GM19438 (cell line): ENCODE measurements around the gene HOXB3.

Experiments used
- ATAC-seq: cut with Tn5 transposase; IDR thresholded peaks from one replicate; pipeline ENCODE4 v1.9.1; 2021; ENCODE audit warnings: low read depth; ENCODE audit not compliant: unreplicated experiment

HOXB3 gene

DNA sequence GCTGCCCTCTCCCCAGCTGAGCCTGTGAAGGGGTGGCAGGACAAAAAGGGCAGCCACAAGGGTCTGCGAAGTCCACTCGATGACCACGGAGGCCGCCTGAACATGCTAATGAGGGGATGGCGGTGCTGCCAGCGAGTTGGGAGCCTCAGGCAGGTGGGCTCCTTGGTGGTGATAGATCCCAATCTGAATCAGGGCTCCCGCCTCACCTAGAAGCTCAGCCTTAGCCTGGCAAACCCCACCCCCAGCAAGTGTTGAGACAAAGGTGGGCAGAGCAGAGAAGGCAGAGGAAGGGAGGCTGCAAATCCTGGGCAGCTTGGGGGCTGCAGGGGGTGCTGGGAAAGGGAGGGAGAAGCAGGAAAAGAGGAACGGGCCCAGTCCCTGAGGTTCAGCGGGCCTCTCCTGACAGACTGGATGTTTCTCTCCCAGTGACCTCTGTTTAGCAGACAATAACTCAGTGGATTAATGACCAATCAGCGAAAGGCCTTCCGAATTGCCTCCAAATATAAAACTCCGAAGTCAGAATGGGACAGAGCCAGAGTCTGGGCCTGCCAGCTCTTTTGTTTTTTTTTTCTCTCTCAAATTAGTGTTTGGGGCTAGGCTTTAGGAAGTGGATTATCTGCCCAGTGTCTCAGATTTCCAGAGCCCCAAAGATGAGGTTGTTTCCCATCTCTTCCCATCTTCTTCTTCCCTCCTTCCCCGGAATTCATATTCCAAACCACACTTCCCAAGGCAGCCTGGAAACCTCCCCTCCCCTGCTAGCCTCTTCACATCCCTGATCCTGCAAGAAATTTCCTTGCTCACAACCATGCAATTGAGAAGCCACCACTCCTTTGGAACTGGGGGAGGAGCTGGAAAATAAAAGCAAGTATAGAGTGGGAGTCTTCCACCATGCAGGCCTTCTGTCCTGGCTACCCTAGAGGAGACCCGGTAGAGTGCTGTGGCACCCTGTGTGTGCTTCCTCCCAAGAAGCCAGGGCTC lies 29.9 kb downstream of the HOXB3 start:
- ATAC-seq, result no peak

DNA sequence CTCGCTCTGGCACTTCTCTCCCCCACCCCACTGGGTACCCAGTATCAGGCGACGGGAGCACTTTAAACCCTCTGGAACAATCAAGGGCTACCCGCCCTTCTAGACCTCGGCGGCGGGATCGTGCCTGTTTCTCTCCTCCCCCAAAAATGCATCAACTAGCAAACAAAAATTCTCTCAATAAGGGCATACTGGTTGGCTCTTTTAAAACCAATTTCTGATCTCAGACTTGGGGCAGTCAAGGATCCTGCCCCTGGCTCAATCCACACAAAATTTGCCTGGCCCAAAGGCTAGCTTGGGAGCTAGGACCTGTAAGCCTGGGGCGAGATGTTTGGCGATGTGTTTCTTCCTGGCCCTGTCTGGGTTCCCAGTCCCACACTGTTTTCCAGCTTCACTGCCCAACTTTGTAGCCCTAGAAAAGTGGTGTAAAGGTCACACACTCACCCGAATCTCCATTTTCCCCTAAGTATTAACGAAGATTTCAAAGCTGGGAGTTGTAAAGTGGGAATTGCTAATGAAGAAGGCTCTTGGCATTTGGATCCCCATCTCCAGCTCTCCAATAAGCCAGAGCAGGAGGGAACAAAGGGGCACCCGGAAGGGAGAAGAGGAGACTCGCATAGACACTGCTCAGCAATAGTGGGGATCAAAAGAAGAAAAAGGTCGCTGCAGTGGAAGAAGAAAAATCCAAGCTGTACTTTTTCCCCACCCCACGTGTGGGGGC lies 30.8 kb downstream of the HOXB3 start:
- no peak for ATAC-seq

DNA sequence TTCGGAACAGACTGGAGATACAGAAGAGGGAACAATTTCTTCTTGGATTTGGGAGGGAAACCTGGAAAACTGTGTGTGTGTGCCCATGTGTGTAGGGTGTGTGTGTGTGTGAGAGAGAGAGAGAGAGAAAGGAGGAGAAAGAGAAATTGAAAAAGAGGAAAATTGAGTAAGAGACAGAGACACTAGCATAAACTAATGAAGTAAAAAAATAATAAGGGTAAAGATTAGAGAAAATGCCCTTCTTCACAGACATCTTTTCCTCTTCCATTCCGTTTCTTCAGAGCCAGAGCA lies 31.3 kb downstream of the HOXB3 start:
- no peak for ATAC-seq

DNA sequence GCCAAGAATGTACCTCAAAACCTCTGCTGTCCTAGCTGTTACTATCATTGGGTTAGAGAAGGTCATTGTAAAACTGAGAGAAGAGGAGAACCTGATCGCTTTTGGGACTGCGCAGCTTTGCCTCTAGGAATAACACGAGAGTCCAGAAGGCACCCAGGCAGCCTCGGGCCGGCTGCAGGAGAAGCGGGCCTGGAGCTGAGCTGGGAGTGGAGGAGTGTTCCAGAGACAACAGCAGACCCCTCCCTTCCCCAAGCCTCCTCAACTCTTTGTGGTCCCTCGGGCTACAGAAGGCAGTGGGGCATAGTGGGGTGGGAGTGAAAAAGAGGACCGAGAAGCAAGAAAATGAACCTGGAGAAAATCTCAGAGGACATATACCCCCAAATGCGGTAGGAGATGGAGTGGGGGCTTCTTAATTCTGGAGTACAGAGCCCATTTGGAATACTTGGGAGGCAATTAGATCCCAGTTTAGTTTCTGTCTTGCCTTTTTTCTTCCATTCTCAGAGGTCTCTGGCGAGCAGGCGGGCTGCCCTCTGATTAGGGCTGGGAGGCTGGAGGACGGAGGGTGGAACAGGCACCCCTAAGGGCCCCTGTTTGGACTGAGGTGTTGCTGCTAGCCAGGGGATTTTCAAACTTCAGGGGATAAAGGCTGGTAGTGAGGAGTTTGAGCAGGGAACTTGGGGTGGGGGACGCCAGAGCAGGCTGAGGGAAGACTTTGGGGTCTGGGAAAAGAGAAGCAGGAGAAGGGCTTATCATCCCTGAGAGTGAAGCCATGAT lies 31.8 kb downstream of the HOXB3 start:
- no peak for ATAC-seq

DNA sequence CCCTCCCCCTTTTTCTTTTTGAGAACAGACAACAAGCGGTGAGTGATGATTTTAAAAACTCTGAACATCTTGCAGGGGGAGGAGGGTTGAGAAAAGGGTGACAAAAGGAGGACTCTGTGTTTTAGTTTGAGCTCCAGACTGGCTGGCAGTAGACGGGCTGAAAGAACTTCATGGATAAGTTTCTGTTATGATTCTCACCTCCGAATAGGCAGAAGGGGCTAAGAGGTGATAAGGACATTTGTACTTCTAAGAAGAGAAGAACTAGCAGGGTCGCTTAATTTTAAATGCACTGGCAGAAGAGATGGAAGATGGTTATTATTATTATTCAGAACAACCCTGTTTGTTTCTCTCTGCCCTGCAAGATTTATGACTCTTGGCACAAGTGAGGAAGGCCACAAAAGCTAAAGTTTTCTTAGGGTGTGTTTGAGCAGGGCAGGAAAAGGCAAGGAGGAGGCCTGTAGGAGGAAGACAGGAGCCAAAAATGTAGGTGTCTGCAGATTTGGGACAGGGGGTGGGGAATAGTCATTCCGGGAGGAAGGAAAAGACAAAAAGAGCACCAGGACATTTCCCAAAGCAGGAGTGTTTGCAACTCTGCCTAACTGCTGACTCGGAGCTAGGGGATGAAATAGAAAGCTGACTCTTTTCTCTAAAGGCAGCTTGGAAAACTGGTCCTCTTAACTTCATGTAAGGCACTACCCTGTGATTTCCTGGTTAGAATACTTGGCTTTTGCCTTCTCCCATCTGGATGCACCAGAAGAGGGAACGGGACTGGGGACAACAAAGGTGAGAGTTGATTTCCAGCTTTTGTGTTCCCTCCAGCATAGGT lies 33.3 kb downstream of the HOXB3 start:
- ATAC-seq, result no peak

DNA sequence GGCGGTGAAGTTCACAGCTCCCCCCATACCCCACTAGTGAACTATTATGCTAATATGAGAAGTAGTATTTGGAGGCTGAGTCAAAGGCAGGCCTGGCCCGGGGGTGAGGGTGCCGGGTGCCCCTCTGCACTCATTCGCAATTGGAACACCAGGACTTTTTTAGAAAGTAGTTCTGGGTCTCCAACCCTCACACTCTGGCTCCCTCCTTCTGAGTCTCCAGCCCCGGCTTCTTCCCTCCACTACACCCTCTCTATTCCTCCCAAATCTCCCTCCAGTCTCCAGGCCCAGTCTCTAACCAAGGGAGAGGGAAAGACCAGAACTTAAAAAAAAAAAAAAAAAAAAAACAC lies 33.8 kb downstream of the HOXB3 start:
- ATAC-seq, result no peak

DNA sequence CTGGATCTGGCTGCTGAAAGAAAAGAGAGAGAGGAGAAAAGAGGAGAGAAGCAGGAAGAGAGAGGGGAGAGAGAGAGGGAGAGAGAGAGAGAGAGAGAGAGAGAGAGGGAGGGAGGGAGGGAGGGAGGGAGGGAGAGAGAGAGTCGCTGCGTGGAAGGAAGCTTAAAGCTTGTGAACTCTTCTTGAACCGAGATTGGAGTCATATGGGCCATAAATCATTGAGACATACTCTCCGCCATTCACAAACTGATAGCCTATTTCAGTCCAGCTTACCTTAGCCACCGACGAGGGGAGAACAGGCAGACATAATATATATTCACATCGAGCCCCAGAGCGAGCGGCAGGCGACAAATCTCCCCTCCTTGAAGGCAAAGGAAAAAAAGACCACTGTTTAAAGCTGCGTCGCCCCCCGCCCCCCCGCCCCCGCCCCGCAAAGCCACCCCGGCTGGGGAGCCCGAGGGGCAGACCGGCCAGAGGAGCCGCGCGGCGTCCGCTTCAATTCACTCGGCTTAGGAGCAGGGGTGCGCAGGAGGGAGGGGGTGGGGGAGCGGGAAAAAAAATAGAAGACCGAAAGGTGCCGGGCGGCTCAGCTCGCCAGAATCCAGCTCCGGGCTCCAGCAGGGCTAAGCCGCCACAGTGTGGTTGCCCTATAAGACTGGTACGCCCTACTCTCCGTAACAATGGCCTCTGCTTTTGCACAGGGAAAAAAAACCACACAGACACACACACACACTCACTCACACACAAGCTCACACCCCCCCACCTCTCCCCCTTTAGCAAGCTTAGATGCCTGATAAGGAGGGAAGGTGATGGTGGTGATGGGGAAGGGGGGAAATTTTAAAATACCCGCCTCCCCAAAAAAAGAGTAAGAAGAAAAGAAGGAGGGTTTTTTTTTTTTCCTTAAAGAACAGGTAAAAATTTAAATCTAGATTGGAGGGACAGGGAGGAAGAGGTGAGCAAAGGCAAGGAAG lies 34.5 kb downstream of the HOXB3 start:
- ATAC-seq, result no peak

DNA sequence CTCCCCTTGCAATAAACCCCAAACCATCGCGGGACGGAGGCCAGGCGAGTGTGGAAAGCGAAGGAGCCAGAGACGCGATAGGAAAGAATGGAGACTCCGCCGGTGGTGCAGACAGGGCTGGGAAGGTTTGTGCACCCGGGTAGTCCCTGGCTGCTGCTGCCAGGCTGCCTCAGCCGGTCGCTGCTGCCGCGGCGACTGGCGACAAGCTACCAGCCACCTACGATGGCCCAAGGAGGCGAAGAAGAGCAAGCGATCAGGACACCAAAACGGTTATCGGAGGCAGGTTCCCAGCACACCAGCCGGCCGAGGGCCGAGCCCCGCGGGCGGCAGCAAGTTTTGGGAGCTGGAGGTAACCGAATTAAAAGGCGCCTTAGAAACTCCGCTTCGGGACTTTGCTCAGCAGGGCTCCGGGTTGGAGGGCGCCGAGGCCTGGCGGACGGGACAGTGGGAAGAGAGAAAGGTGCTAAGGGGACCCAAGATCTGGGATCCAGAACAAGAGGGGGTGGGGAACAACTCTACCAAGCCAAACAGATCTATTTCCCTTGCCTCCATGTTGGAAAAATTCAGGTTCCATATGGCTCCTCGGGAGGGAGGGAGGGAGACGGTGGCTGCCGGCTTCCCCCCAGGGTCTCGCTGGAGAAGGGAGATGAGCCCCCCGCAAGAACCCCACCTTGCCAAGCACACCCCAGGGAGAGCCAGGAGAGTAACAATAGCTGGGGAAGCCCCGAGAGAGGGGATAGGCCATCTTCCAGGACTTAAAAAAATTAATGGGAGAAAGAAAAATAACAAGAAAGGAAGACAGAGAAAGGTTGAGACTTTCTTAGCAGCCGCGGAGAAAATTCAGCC lies 35.4 kb downstream of the HOXB3 start:
- no peak for ATAC-seq

DNA sequence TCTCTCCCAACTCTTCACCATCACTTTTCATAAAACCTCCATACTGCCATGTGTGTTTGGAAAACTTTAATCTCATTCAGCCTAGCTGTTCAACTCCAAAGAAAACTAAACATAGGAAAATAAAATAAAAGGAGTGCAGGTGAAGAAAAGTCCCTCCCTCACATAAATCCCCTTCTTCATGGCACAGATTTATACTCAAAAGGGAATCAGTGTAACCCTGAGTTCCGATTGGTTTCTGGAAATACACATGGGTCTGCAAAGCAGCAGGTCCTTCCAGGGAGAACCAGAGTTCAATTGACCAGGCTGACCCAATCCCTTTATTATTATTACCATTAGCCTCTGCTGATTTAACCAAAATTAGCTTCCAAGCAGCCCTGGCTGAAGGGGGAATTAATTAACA lies 36.2 kb downstream of the HOXB3 start:
- ATAC-seq, result no peak

DNA sequence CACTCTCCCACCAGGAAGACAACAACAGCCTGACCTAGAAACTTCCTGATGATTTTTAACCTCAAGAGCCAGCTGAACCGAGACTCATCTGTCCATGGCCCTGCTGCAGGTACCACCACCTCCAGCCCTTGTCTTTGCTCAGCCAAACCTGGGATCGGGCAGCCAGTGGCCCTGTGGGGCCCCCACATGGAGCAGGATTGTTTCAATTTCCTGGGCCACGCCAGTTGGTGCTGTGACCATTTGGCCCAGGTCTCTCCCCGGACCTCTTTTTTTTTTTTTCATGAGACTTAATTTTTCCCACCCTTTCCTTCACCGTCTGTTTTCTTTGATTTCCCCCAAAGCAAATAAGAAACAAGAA lies 36.9 kb downstream of the HOXB3 start:
- ATAC-seq, result no peak

DNA sequence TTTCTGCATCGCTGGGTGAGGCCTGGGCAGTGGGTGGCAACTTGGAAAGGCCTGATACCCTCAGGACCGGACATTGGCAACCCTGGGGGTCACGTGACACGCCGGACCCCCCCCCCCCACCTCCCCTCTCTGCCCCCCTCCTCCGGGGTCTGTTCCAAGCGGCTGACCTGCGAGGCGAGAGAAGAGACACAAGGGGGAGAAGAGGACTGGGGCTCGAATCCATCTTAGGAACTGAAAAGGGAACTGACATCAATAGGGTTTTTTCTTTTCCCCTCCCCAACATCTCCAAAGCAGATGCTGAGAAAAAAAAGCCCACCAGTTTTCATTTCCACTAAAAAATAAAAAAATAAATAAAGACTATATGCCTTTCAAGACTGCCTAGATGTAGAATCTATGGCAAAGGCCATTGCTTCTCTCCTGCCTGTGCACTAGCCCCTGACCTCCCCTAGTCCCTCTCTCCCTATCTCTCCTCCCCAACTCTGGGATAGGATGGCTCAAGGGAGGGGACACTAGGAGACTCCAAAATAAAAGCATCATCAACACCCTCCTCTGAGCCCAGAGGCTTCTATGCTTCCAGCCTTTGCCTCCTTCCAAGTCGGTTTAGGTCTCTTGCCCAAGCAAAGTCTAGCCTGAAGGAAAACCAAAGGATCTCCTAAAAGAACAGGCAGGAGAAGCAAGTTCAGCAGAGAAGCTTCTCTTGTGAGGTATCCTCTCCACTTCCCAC lies 37.4 kb downstream of the HOXB3 start:
- ATAC-seq, result no peak

DNA sequence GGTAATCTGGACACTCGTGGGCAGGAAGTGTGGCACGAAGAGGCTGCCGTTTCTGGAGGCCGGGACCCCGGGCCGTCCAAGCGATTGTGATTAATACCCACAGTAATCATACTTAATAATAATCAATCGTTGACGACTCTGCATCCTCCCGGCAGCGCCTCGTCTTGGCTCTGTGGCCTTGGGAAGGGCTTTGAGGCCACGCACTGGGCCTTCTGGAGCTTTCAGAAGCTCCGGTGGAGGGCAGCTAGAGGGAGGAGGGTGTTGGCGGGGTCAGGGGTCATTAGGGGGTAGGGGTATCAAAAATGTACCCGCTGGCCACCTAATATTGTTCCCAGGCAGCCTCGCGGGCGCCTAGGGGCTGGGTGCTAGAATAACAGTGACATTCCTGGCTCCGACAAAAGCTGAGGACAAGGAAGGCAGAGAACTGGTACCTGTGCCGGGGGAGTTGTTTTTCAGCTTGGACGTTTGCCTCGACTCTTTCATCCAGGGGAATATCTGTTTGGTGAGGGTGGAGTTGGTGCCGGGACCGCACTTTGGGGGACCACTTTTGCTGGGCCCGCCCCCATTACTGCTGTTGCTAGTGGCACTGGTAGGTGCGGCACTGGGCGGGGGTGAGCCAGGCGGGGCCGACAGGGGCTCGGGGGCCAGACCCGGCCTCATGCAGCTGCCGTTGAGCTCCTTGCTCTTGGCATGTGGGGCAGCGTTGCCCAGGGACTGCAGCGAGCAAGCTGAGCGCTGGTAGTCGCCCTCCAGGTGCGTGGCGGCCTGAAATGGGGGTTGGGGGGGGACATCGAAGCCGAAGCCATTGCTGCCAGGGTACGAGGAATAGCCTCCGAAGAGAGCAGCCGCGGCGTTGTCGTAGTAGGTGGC lies 38.2 kb downstream of the HOXB3 start:
- ATAC-seq, result no peak

DNA sequence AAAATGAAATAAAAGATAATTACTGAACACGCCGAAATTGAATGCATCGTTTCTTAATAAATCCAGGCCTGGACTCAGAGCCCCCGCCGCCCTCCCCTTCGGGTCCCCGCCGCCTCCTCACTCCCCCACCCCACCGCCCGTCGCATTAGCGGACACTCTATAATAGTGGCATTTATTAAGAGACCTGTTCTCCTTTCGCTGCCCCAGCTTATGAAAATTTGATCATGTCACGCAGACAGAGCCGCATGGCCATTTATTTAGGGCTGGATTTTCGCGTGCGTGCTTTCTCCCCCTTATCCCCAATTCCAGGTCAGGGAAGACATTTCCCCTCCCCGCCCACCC lies 38.9 kb downstream of the HOXB3 start:
- ATAC-seq, result no peak

DNA sequence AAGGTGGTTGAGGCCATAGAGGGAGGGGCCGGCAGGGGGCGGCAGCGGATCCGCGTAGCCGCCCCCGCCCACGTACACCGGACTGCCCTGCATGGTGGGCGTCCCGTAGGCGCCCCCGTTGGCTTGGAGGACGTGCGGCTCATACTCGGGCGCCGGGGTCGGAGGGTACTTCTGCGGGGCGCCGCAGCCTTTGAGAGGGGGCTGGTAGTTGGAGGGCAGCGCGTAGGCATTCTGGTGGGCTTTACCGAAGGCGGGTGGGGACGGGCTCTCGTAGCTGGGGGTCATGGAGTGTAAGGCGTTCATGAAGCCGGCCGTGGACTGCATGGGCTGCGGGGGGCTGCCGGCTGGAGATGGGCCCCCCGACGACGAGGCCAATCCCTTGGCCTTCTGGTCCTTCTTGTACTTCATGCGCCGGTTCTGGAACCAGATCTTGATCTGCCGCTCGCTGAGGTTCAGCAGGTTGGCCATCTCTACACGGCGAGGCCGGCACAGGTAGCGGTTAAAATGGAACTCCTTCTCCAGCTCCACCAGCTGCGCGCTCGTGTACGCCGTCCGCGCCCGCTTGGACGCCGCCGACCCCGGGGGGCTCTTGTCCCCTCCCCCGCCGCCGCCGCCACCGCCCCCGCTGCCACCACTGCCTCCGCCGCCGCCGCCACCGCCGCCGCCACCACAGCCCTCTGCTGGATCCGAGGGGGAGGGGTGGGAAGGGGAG lies 39.4 kb downstream of the HOXB3 start:
- ATAC-seq, result no peak

DNA sequence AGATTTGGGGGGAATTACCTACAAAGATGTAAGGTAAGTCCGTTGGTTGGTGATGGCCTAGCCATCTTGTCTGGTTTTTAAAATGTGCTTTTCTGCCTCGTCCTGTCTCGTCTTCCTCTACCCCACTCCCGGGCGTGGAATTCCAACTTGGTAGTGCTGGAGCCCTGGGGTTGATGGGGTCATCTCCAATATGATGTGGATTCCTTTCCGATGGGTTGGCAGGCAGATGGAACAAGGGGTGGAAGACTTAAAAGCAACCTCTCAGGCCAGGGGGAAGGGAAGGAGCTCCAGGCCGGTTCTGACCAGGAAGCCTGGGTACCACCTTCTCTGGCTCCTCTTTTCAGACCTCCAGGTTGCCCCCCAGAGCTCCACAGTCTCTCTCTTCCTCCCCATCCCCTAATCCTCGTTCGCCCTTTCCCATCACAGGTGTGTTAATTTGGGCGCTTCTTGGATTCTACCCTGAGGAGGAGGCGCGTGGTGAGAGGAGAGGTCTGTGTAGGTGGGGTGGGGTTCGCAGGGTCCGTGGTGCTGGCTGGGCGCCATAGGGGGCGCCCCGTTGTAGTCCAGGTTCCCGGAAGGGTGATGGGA lies 40.0 kb downstream of the HOXB3 start:
- no peak for ATAC-seq

DNA sequence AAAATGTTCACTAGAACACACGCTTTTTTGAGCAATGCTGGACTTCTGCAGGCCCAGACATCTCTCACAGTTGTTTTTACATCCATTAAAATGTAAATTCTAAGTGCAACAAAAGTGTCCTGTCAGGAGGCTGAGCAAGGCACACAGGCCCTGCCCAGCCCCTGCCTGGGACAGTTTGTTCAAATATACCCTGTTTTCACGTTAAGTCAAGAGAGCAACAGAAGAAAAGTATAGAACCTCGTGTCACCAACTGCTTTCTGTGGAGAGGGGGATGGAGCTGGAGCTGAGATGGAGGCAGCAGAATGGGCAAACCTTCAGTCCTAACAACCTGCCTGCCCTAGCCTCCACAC lies 40.8 kb downstream of the HOXB3 start:
- ATAC-seq, result no peak
